Stimulated activated CD4-positive, alpha-beta T cell treated with anti-CD3 and anti-CD28 coated beads, Interleukin-1b, Interleukin-23, amount 100 ng/mL, for 24 hours (primary cell): ENCODE data around the gene C4orf54.

ENCODE experiments used
- DNase-seq, 4 experiments: peaks; one replicate each; pipeline ENCODE4 v3.0.0-alpha.2; 2020; ENCODE audit warnings: low read depth in 4 of 4, low spot score in 1 of 4

The C4orf54 gene

DNA sequence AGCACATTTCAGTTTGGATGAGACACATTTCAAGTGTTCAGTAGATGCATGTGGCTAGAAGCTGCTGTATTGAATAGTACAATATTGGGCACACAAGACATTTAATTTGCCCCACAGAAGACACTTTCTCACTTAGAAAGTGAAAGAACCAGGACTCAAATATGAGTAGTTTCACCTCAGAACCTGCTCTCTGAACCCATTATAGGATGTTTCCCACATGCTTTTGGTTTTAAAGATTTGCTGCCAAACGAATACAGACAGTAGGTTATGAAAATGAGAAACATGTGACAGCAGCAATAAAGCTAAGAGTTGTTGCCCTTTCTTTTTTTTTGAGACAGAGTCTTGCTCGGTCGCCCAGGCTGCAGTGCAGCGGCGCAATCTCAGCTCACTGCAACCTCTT lies 32.3 kb downstream of the C4orf54 start:
- no peak for DNase-seq

DNA sequence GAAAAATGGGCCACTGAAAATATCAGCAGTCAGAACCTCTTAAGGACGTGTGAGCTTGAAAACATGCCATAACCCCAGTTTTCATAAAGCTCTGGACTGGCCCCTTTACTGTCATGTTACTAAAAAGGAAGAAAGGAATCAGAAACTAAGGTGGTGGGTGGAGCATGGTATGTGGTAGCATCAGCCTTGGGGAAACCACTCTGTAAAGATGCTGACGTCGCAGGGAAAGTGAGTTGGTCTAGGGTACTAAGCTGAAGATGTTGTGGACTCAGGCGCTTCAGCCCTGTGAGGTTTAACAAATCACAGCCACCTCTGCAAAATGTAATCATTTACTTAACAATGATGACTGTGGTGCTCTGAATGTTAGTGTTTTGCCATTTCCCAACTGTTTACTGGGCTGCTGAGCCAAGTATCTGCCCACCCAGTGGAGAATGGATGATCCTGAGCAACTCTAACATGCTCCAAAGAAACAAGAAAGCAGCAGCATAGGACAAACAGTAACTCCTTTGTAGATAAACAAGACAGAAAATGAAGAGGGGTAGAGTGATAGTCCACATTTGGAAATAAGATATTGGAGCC lies 33.4 kb downstream of the C4orf54 start:
- DNase-seq: no peak

DNA sequence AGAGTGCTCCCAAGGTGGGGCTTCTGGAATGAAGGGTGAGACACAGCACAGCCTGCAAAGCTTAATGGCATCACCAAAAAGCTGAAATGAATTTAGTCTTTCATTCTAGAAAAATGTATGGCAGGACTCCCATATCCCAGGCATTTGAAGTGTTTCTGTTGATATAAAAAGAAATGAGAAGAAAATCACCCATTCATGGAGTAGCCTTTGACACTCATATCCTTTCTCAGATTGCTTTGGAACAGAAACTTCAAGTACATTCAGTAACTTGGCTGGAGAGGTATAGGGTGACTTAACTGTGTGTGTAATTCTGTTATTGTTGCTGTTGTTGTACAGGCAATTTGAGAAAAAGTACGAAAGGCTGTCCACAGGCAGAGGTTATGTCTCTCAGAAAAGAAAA lies 35.3 kb downstream of the C4orf54 start:
- DNase-seq: no peak

DNA sequence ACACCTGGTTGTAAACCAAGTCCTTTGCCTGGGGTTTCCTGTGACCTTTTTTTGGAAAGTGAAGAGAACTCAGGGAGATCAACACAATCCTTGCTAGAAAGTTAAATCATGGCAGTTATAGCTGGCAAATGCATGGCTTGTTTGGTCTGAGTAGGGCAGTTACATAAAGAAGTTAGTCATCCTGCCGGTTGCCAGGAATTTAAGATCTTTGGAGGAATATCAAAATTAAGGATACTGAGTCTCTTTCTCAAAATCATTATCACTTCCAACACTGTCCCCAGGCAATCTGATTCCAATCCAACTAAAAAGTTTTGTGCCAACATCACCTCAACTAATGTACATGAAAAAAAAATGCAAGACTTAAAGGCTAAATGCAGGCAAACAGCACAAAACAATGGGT lies 40.3 kb downstream of the C4orf54 start:
- DNase-seq: no peak

DNA sequence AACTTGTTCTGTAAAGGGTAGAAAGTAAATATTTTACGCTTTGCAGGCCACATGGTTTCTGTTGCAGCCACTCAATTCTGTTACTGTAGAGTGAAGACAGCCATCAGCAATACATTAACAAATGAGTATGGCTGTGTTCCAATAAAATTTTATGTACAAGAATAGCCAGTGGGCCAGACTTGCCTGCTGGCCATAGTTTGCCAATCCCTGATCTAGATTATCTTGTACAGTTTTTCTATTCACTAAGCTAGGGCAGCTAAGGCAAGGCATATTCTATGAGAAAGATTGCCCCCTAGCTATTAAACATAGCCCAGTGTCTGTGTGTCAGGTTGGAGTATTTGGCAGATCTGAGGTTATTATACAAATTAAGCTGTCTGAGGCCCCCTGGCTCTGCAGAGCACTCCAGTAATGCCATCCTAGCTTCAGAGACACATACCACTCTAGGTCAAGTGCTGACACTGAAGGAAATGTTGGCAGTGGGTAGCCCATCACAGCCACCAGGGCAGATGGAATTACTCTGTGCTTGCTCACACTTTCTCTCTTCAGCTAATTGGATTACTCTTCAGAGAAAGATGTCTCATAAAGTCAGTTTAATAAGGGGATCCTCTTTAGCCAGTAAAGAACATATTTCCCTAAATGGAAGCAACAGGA lies 42.3 kb downstream of the C4orf54 start:
- no peak for DNase-seq

- DNase-seq: no peak
Observed at GRCh38 chr4:99614491-99614890, 43.1 kb downstream of the C4orf54 start.

GRCh38 chr4:99612704-99613103 lies 44.9 kb downstream of the C4orf54 start:
- DNase-seq: no peak

DNA sequence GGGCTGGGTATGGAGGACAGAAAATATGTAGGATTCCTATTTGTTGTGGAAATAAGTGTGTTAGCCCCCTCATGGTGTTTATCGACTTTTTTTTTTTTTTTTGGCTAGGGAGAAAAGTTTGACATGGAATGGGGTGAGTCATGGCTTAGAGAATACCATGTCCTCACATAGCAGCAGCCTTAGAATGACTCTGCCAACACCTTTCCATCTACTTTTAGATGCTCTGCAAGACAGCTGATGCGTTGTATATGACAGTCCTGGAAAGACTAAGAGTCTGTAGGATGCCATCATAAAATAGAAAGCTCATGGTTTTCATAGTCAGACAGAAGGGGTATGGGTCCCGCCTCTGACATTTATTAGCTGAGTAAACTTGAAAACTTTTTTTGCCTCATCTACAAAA lies 45.3 kb downstream of the C4orf54 start:
- DNase-seq: no peak

DNA sequence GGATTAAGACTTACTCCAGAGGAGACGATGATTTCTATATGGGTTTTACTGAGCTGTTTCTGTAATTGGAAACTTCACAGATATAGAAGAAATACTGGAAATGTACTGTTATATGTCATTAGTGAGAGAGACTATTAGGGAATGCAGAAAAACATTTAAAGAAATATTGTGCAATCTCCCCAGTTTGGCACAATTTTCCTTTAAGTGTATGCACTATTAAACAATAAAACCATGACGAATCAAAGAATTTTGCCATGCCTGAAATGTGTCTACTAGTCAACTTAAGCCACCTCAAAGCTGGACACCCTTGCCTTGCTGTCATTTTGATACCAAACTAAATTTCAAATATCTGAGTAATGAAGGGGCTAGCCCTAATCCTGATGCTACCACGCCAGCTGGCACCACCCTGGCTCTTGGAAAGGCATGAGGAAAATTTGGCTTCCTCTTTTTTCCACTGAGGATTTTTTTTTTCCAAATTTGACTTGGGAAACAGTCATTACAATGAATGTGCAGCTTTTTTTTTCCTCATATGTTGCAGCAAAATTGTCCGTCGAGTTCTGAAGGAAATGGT lies 46.9 kb downstream of the C4orf54 start:
- DNase-seq: no peak

- no peak for DNase-seq
Observed at GRCh38 chr4:99608417-99608816, 49.2 kb downstream of the C4orf54 start.
